GM12892 (cell line): ENCODE measurements around the gene GALNT2.

Experiments used
- POLR2A ChIP-seq: IDR thresholded peaks from 2 replicates; pipeline ENCODE4 v1.6.1; 2011; ENCODE audit warnings: low read depth, low read length, control low read depth
- POLR2AphosphoS5 ChIP-seq: IDR thresholded peaks from 2 replicates; pipeline ENCODE4 v1.6.1; 2011; ENCODE audit warnings: low read depth, low read length, control low read depth
- TAF1 ChIP-seq: IDR thresholded peaks from 2 replicates; pipeline ENCODE4 v1.6.1; 2011; ENCODE audit warnings: low read depth, mild to moderate bottlenecking, control low read depth, low read length, borderline replicate concordance

DNA sequence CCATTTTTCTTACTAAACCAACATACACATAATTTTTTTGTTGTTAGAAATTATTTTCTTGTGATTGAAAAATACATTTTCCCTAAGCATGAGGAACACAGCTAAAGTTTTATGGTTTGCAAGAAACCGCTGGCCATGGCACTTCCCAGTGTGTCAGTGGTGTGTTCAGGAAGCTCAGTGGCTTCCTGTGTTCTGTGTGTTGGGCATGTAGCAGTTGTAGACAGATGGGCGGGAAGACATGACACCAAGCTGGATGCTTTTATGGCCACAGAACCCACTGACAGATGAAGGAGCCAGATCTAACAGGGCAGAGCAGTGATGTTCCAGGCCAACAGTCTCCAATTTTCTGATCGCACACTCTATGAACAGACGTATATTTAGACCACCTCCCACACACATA is 119.8 kb downstream of the GALNT2 start:
- TF ChIP-seq POLR2AphosphoS5 (no peak), POLR2A (no peak), TAF1 (no peak)
